Measurements from ENCODE around the gene SAMD11.
"Not testable (repeated sequence)": the region's sequence is repeated elsewhere in the genome, so short reads cannot be mapped to it uniquely, and the experiment has no call there.

SAMD11 gene, protein sequence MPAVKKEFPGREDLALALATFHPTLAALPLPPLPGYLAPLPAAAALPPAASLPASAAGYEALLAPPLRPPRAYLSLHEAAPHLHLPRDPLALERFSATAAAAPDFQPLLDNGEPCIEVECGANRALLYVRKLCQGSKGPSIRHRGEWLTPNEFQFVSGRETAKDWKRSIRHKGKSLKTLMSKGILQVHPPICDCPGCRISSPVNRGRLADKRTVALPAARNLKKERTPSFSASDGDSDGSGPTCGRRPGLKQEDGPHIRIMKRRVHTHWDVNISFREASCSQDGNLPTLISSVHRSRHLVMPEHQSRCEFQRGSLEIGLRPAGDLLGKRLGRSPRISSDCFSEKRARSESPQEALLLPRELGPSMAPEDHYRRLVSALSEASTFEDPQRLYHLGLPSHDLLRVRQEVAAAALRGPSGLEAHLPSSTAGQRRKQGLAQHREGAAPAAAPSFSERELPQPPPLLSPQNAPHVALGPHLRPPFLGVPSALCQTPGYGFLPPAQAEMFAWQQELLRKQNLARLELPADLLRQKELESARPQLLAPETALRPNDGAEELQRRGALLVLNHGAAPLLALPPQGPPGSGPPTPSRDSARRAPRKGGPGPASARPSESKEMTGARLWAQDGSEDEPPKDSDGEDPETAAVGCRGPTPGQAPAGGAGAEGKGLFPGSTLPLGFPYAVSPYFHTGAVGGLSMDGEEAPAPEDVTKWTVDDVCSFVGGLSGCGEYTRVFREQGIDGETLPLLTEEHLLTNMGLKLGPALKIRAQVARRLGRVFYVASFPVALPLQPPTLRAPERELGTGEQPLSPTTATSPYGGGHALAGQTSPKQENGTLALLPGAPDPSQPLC

DNA sequence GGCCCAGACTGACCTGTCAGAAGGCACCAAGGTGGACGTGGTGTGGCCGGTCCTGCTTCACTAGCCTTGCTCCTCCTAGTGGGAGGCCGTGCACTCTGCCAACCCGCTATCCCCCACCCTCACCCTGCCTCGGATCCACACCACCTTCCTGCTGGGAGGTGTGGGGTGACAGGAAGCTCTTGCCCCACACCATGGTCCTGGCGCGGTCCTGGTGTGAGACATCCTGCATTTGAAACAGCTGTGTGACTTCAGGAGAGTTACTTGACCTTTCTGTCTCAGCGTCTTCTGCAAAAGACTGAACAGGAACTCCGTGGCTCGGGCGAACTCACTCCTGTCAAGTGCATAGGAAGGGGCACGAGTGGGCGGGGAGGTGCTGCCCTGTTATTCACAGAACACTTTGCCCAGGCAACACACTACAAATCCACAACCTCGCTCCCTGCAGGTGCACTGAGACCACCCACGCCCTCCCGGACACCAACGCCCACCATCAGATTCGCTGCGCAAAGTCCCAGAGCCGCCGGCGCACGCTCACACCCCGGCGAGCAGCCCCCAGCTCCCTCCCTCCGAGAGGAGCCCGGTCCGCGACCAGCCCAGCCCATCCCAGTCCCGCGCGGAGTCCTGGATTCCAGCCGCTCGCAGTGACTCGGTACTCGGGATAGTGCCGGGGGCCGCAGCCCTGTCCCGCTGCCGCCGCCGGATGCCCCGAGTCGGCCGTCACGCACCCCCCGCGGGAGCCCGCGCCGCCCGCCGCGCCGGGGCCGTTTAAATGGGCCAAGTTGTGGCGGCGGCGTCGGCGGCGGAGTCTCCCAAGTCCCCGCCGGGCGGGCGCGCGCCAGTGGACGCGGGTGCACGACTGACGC is at the start of gene SAMD11:
TSS of gene SAMD11 (plus strand) at position 793 of the 860 bp plus-strand sequence. CDS start 509 bp downstream, outside the sequence.
- peak; percentile 91 for DNase-seq

DNA sequence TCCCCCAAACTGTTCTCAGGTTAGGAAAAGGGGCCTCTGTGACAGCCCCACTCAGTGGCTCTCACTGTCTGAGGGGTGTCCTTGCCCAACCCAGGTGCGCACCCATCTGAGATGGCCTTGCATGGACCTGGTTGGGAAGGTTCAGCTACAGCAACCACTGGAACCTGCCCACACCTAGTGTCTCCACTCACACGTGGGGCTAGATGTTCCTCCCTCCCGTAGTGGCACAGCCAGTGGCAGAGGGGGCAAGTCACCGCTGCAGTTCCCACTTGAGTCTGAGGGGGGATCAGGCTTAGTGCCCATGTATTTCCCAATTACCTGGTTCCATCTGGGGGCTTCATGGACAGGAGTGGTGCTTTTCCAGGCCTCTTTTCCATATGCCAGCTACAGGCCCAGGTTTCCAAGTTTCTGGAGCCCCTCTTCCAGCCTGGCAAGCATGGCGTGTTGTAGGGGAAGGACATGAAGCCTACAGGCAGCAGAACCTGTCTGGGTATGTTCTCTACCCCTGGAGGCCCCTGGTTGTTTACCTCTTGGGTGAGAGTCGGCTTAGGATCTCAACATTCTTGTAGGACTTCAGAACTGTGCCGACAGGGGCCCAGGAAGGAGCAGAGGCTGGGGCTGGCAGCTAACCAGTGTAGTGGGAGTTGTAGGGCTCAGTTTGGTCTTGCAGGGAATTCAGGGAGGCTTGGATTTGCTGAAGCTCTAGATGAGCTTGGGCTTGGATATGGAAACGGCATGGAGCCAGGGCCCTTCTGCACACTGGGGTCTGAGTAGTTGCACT is 47.1 kb upstream of the SAMD11 start:
- not testable (repeated sequence) for DNase-seq

DNA sequence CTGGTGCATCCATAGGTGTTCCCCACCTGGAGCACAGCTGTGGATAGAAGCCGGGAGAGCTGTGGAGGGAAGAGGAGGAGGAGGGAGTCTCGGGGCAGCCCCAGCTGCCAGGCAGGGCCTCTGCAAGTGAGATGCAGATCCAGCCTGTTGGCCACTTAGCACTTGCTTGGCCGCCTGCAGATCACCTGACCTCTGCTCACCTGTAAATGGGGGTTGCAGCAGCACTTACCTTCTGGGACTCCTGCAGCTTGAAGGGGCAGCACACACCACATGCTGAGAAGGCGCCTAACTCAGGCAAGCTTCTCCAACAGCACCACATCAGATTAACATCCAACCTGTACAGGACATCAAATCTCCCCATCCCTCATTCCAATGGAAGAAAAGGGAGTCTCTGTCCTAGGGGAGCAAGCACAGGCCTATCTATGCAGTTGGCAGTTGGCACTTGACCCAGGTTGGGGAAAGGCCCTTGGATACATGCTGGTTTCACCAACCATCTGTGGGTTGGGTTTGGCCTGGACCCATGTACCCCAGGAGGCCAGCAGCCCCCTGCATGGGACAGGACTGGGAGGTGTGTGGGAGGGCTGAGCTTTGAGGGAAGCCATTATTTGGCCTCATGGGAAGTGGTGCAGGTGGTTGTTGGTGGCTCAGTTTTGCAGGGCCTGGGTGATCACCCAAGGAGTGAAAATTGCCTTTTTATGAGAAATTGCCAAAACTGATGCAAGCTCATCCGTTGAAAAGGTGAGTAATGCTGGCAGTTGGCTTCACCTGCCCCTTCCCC is 46.3 kb upstream of the SAMD11 start:
- DNase-seq = not testable (repeated sequence)

DNA sequence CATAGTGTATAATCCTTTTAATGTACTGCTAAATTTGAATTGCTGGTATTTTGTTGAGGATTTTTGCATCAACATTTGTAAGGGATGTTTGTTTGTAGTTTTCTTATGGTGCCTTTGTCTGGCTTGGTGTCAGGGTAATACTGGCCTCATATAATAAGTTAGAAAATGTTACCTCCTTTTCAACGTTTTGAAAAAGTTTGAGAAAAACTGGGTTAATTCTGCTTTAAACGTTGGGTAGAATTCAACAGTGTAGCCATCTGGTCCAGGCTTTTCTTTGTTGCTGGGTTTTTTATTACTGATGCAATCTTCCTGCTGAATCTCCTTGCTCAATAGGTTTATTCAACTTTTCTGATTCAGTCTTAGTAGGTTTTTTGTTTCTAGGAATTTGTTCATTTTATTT is 43.2 kb upstream of the SAMD11 start:
- DNase-seq = not testable (repeated sequence)

DNA sequence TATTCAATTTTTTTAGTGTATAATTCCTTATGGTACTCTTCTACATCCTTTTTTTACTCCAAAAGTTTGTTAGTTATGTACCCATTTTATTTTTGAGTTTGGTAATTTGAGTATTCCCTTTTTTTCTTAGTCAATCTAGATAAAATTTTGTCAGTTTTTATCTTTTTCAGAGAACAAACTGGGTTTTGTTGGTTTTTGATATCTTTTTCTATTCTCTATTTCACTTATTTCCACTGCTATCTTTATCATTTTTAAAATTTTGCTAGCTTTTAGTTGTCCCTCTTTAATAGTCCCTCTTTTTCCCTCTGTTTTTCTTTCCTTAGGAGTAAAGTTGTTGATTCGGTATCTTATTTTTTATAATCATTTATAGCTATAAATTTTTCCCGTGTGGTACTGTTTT is 42.8 kb upstream of the SAMD11 start:
- not testable (repeated sequence) for DNase-seq

DNA sequence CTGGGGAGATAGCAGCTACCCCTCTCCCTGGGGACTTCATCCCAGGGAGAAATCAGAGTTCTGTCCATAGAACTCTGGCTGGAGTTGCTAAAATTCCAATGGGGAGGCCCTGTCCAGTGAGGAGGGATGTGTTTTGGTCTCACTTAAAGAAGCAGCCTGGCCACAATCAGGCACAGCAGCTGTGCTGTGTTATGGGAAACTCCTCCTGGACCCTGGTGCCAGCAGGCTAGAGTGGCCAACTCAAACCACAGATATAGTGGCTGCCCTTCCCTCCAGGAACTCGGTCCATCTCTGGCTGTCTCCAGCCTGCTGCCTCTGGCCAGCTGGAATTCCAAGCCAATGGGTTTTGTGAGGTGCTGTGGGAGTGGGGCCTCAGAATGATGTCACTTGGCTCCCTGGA is 37.4 kb upstream of the SAMD11 start:
- no peak for DNase-seq

GRCh38 chr1:886760-887159 is 37.0 kb upstream of the SAMD11 start:
- no peak for DNase-seq

DNA sequence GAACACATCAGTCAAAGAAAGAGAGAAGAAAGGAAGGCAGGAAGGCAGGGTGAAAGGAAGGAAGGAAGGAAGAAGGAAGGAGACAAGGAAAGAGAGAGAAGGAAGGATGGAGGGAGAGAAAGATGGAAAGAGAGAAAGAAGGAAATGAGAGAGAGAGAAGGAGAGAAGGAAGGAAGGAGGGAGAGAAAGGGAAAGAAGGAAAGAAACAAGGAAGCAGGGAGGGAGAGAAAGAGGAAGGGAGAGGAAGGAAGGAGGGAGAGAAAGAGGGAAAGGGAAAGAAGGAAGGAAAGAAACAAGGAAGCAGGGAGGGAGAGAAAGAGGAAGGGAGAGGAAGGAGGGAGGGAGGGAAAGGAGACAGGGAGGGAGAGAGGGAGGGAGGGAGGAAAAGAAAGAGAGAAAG is 35.4 kb upstream of the SAMD11 start:
- DNase-seq = no peak

DNA sequence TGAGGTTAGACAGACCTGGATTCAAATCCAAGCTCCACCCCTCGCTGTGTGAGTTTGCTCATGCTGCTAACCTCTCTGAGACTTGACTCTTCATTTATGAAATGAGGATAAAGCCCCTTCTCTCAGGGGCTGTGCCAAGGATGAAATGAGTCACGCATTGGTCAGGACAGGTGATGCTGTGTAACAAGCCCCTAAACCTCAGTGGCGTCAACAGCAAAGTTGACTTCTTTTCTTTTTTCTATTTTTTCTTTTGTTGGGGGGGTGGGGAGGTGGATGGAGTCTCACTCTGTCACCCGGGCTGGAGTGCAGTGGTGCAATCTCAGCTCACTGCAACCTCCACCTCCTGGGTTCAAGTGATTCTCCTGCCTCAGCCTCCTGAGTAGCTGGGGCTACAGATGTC is 33.9 kb upstream of the SAMD11 start:
- DNase-seq = not testable (repeated sequence)

DNA sequence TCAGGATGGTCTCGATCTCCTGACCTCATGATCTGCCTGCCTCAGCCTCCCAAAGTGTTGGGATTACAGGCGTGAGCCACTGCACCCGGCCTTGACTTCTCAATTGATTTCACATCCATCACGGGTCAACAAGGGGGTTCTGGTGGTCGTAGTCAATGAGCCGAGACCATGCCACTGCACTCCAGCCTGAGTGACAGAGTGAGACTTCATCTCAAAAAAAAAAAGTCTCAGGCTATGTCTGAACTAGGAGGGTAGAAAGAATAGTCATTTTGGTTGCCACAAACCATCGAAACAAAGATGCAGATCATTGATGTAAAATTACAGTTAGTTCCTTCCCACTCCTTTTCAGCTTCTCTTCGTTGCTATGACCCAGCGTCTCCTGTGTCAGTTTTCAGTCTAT is 33.5 kb upstream of the SAMD11 start:
- DNase-seq = not testable (repeated sequence)

DNA sequence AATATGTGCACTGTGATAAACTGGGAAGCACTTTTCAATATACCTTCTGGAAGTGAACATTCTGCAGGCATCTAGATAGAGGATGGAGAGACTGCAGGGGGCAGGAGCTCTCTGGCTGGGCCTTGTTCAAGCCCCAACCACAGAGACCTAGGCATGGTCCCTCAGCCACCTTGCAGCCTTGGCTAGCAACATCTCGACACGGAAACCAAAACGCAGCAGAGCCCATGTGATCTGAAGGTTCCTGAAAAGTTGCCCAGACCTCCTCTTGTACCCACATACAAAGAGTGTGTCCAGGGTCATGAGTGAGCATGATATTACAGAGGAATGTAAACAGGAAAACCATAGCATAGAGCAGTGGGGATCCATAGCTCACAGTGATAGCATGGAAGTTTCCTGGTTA is 33.1 kb upstream of the SAMD11 start:
- DNase-seq = no peak

GRCh38 chr1:897226-897625 is 26.5 kb upstream of the SAMD11 start:
- DNase-seq = no peak

GRCh38 chr1:897951-898350 is 25.8 kb upstream of the SAMD11 start:
- not testable (repeated sequence) for DNase-seq

DNA sequence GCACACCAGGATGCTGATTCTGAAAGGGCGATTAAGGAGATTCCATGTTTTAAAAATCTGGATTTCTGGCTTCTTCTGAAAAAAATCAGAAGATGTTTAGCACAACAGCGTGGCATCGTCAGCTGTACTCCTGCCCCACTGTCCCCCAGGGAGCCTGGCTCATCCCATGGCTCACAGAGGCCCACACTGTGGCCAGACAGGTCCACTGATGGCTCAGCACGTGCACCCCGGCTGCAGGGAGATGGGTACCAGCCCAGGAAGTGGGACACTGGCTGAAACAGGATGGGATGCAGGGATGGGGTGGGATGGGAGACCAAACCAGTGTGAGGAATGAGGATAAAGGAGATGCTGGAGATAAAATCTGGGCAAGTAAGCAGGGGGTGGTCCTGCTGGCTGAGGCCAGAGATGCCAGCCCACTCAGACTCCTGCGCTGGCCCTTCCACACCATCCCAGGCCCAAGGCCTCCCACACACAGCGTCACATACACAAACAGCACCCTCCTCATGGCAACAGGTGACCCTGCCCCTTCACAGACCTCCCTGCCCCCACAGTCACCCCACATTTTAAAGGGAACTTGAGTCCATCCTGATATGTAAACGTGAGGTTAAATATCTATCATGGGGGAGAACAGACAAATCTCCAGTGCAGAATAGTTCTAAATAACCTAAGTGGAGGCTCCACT is 23.9 kb upstream of the SAMD11 start:
- no peak for DNase-seq

DNA sequence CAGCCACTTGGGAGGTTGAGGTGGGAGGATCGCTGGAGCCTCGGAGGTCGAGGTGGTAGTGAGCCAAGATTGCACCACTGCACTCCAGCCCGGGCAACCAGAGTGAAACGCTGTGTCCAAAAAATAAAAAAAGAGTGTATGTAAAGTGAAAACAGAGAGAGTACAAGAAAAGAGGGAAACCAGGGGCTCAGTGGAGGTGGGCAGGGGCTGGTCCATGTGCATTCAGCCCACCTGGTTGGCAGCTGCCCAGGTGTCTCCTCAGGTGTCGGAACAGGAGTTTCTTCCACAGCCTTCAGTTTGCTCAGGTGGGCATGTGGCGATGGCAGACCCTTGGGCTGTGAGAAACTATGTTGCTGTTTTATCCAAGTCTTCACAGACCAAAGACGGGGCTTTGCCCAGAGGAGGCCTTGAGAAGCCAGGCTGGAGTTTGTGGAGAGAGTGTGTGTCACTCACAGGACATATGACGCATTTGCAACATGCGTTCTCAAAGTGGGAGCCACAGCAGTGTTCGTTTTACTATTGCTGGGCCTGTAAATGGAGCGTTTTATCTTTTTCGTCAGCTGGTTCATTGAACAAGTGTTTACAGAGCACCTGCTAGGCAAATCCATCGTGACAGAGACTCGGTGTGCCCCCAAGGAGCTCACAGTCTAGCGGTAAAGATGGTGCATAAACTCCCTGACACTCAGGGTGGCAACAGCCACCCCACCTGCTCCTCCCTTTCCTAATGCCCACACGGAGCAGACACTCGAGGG is 22.4 kb upstream of the SAMD11 start:
- DNase-seq = no peak

GRCh38 chr1:902802-903201 is 20.9 kb upstream of the SAMD11 start:
- no peak for DNase-seq

- no peak for DNase-seq
Observed at GRCh38 chr1:903305-903704, 20.4 kb upstream of the SAMD11 start.

DNA sequence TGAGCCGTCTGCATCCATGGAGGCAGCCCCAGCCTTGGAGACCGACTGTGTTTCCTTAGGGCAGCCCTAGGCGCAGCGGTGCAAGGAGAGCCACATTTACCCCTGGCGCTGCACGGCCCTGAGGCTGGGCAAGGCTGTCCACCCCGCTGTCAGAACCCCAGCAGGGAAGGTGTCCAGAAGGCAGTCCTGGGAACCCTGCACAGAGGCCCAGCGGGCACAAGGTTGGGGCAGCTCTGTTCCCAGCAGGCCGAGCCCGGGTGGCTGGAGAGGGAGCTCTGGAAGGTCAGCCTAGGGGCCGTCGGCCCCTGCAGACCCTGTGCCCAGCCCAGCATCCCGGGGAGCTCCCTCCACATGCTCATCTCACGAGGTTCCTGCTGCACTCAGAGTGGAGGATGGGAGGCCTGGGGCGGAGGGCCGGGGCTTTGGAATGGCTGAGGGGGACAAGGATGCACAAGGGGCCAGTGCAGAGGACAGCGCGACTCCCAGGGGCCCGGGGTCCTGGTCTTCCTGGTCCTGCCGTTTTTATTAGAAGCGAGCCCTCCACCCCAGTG is 19.9 kb upstream of the SAMD11 start:
- DNase-seq = no peak

- DNase-seq = peak; percentile 88
Observed at GRCh38 chr1:904310-904950, 19.3 kb upstream of the SAMD11 start.
